Activated naive CD8-positive, alpha-beta T cell treated with anti-CD3 and anti-CD28 coated beads for 36 hours (primary cell): ENCODE measurements around the gene DACT1. TPM values are rescaled to one million over a fixed set of nuclear protein-coding genes. Genes with fewer than 3 reads are reported as not detected.
"Not testable (repeated sequence)": the region's sequence is repeated elsewhere in the genome, so short reads cannot be mapped to it uniquely, and the experiment has no call there.

Experiments used
- DNase-seq: peaks from one replicate; pipeline ENCODE4 v3.0.0; 2021
- H3K27ac Mint-ChIP-seq: one replicate; pipeline ENCODE4 v1.8.0; 2022; ENCODE audit warnings: mild to moderate bottlenecking, moderate library complexity, mixed read lengths
- H3K27me3 Mint-ChIP-seq: one replicate; pipeline ENCODE4 v1.8.0; 2022; ENCODE audit warnings: mild to moderate bottlenecking, mixed read lengths
- H3K36me3 Mint-ChIP-seq: one replicate; pipeline ENCODE4 v1.8.0; 2021; ENCODE audit warnings: mild to moderate bottlenecking, mixed read lengths
- H3K4me1 Mint-ChIP-seq: one replicate; pipeline ENCODE4 v1.8.0; 2021; ENCODE audit warnings: mixed read lengths
- H3K4me3 Mint-ChIP-seq: one replicate; pipeline ENCODE4 v1.8.0; 2022; ENCODE audit warnings: mild to moderate bottlenecking, moderate library complexity, mixed read lengths
- H3K9me3 Mint-ChIP-seq: one replicate; pipeline ENCODE4 v1.8.0; 2022; ENCODE audit warnings: mixed read lengths
- total RNA-seq, 2 experiments: library from RNA; stranded (reverse); gene quantifications; one replicate each; pipeline ENCODE4 v1.2.3, GENCODE V29; 2021

The DACT1 gene
- total RNA-seq = 1 to 10 TPM; 1.0 to 1.2 TPM

GRCh38 chr14:58637391-58638230, at the start of gene DACT1:
Gene DACT1, plus strand, starts transcription at chr14:58637962. Its CDS starts 241 bp downstream, at chr14:58638203.
- Mint-ChIP-seq H3K4me3 (peak within 1 kb of the TSS; percentile 84), H3K27ac (peak within 1 kb of the TSS; percentile 71), H3K4me1 (peaks cover 26% of the 10 kb centered on the region), H3K27me3 (peaks cover 61% of the 10 kb centered on the region), H3K36me3 (no peaks in the 10 kb centered on the region), H3K9me3 (no peaks in the 10 kb centered on the region)
- peak; percentile 57 for DNase-seq

- not testable (repeated sequence) for H3K4me3 Mint-ChIP-seq, H3K36me3 Mint-ChIP-seq, H3K9me3 Mint-ChIP-seq, H3K27ac Mint-ChIP-seq, DNase-seq, H3K4me1 Mint-ChIP-seq
- peaks cover 12% of the 10 kb centered on the region for H3K27me3 Mint-ChIP-seq
Observed at GRCh38 chr14:58588321-58588720, 49.4 kb upstream of the DACT1 start.

- Mint-ChIP-seq H3K9me3 (no peaks in the 10 kb centered on the region), H3K27me3 (peaks cover 17% of the 10 kb centered on the region), H3K4me1 (peaks cover 12% of the 10 kb centered on the region), H3K4me3 (no peak overlapping the region), H3K27ac (no peak overlapping the region), H3K36me3 (no peaks in the 10 kb centered on the region)
- DNase-seq = no peak
Observed at GRCh38 chr14:58593977-58594376, 43.8 kb upstream of the DACT1 start.

GRCh38 chr14:58597041-58597440, 40.7 kb upstream of the DACT1 start:
- Mint-ChIP-seq H3K9me3 (no peaks in the 10 kb centered on the region), H3K36me3 (no peaks in the 10 kb centered on the region), H3K4me3 (no peak overlapping the region), H3K4me1 (peaks cover 20% of the 10 kb centered on the region), H3K27me3 (peaks cover 27% of the 10 kb centered on the region), H3K27ac (no peak overlapping the region)
- DNase-seq = no peak

GRCh38 chr14:58598028-58598803, 39.5 kb upstream of the DACT1 start:
- no peak overlapping the region for H3K27ac Mint-ChIP-seq
- H3K27me3 Mint-ChIP-seq = peaks cover 30% of the 10 kb centered on the region
- no peaks in the 10 kb centered on the region for H3K9me3 Mint-ChIP-seq
- DNase-seq = no peak
- H3K4me3 Mint-ChIP-seq = no peak overlapping the region
- H3K4me1 Mint-ChIP-seq = peaks cover 20% of the 10 kb centered on the region
- H3K36me3 Mint-ChIP-seq = no peaks in the 10 kb centered on the region

GRCh38 chr14:58598804-58599525, 38.8 kb upstream of the DACT1 start:
- Mint-ChIP-seq H3K4me3 (no peak overlapping the region), H3K27me3 (peaks cover 30% of the 10 kb centered on the region), H3K9me3 (no peaks in the 10 kb centered on the region), H3K36me3 (no peaks in the 10 kb centered on the region), H3K27ac (no peak overlapping the region), H3K4me1 (peaks cover 20% of the 10 kb centered on the region)
- DNase-seq = no peak

- H3K9me3 Mint-ChIP-seq = no peaks in the 10 kb centered on the region
- H3K27me3 Mint-ChIP-seq = peaks cover 30% of the 10 kb centered on the region
- H3K4me1 Mint-ChIP-seq = peaks cover 20% of the 10 kb centered on the region
- H3K27ac Mint-ChIP-seq = no peak overlapping the region
- H3K36me3 Mint-ChIP-seq = no peaks in the 10 kb centered on the region
- no peak overlapping the region for H3K4me3 Mint-ChIP-seq
- DNase-seq = no peak
Observed at GRCh38 chr14:58599707-58600106, 38.1 kb upstream of the DACT1 start.

GRCh38 chr14:58605465-58605864, 32.3 kb upstream of the DACT1 start:
- no peaks in the 10 kb centered on the region for H3K4me1 Mint-ChIP-seq
- no peak overlapping the region for H3K27ac Mint-ChIP-seq

GRCh38 chr14:58607131-58607951, 30.4 kb upstream of the DACT1 start:
- Mint-ChIP-seq H3K4me1 (no peaks in the 10 kb centered on the region), H3K4me3 (no peak overlapping the region), H3K9me3 (no peaks in the 10 kb centered on the region), H3K36me3 (no peaks in the 10 kb centered on the region), H3K27me3 (peaks cover 4% of the 10 kb centered on the region), H3K27ac (no peak overlapping the region)
- no peak for DNase-seq

More at GRCh38 chr14:58605465-58605864, 32.3 kb upstream of the DACT1 start:
- no peak for DNase-seq
- H3K9me3 Mint-ChIP-seq = no peaks in the 10 kb centered on the region
- H3K27me3 Mint-ChIP-seq = peaks cover 17% of the 10 kb centered on the region
- no peaks in the 10 kb centered on the region for H3K36me3 Mint-ChIP-seq
- H3K4me3 Mint-ChIP-seq = no peak overlapping the region

GRCh38 chr14:58607952-58608317, 29.8 kb upstream of the DACT1 start:
- H3K4me1 Mint-ChIP-seq = no peaks in the 10 kb centered on the region
- H3K27me3 Mint-ChIP-seq = peaks cover 4% of the 10 kb centered on the region
- no peak overlapping the region for H3K4me3 Mint-ChIP-seq
- H3K27ac Mint-ChIP-seq = no peak overlapping the region
- no peak for DNase-seq
- no peaks in the 10 kb centered on the region for H3K9me3 Mint-ChIP-seq
- no peaks in the 10 kb centered on the region for H3K36me3 Mint-ChIP-seq

GRCh38 chr14:58617619-58618018, 20.1 kb upstream of the DACT1 start:
- no peaks in the 10 kb centered on the region for H3K36me3 Mint-ChIP-seq
- H3K4me1 Mint-ChIP-seq = no peaks in the 10 kb centered on the region
- no peak overlapping the region for H3K4me3 Mint-ChIP-seq
- H3K27me3 Mint-ChIP-seq = no peaks in the 10 kb centered on the region
- H3K9me3 Mint-ChIP-seq = no peaks in the 10 kb centered on the region
- no peak for DNase-seq
- H3K27ac Mint-ChIP-seq = no peak overlapping the region

GRCh38 chr14:58620011-58620410, 17.8 kb upstream of the DACT1 start:
- no peak for DNase-seq
- Mint-ChIP-seq H3K36me3 (no peaks in the 10 kb centered on the region), H3K27me3 (no peaks in the 10 kb centered on the region), H3K27ac (no peak overlapping the region), H3K4me1 (no peaks in the 10 kb centered on the region), H3K9me3 (no peaks in the 10 kb centered on the region), H3K4me3 (no peak overlapping the region)

GRCh38 chr14:58625438-58625837, 12.3 kb upstream of the DACT1 start:
- H3K9me3 Mint-ChIP-seq = no peaks in the 10 kb centered on the region
- H3K36me3 Mint-ChIP-seq = no peaks in the 10 kb centered on the region
- no peak for DNase-seq
- H3K4me3 Mint-ChIP-seq = no peak overlapping the region
- H3K27ac Mint-ChIP-seq = no peak overlapping the region
- H3K4me1 Mint-ChIP-seq = peaks cover 5% of the 10 kb centered on the region
- H3K27me3 Mint-ChIP-seq = no peaks in the 10 kb centered on the region

GRCh38 chr14:58626431-58626831, 11.3 kb upstream of the DACT1 start:
- H3K9me3 Mint-ChIP-seq = no peaks in the 10 kb centered on the region

More at GRCh38 chr14:58626431-58626831, 11.3 kb upstream of the DACT1 start:
- Mint-ChIP-seq H3K27ac (no peak overlapping the region), H3K4me3 (no peak overlapping the region), H3K27me3 (no peaks in the 10 kb centered on the region), H3K4me1 (peaks cover 5% of the 10 kb centered on the region), H3K36me3 (no peaks in the 10 kb centered on the region)
- no peak for DNase-seq
